ENCODE results near the gene CA11.
A peak's percentile ranks its signal among the peaks of the same experiment; 100 is the strongest.

The CA11 gene

GRCh38 chr19:48646722-48647216, 782 bp upstream of the CA11 start:
- CTCF ChIA-PET = interaction anchor here (1.0 to 3.1 kb wide), 7 partner anchors 10 to 202 kb away, joined by 3 to 40 read pairs (median 21); partner anchors contain the start of gene NTN5
- peak overlapping the region; percentile 57 for H3K4me3 ChIP-seq (ENCODE audit: low read depth, low read length)
- POLR2A ChIA-PET = no interaction called here
- no peak for DNase-seq (ENCODE audit: low read depth, low spot score)
- TF ChIP-seq, protein P1, sequence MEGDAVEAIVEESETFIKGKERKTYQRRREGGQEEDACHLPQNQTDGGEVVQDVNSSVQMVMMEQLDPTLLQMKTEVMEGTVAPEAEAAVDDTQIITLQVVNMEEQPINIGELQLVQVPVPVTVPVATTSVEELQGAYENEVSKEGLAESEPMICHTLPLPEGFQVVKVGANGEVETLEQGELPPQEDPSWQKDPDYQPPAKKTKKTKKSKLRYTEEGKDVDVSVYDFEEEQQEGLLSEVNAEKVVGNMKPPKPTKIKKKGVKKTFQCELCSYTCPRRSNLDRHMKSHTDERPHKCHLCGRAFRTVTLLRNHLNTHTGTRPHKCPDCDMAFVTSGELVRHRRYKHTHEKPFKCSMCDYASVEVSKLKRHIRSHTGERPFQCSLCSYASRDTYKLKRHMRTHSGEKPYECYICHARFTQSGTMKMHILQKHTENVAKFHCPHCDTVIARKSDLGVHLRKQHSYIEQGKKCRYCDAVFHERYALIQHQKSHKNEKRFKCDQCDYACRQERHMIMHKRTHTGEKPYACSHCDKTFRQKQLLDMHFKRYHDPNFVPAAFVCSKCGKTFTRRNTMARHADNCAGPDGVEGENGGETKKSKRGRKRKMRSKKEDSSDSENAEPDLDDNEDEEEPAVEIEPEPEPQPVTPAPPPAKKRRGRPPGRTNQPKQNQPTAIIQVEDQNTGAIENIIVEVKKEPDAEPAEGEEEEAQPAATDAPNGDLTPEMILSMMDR (IDR thresholded peaks at IDR 0.05; ENCODE audit: insufficient read depth, low read length, missing control alignments) = no peak

GRCh38 chr19:48645620-48646000, 377 bp downstream of the CA11 start:
- POLR2A ChIA-PET = interaction anchor here (0.6 kb wide), 1 partner anchor 120 kb away, joined by 3 read pairs; no protein-coding TSS in a partner anchor
- DNase-seq (ENCODE audit: low read depth, low spot score) = no peak
- peak overlapping the region; percentile 57 for H3K4me3 ChIP-seq (ENCODE audit: low read depth, low read length)
- CTCF ChIA-PET = interaction anchor here (0.7 to 3.1 kb wide), 19 partner anchors 8 to 326 kb away, joined by 3 to 40 read pairs (median 5); partner anchors contain the start of genes DBP, HSD17B14 and NTN5
- TF ChIP-seq, protein P1 (IDR thresholded peaks at IDR 0.05; ENCODE audit: insufficient read depth, low read length, missing control alignments) = no peak

GRCh38 chr19:48644839-48645619, 958 bp downstream of the CA11 start:
- POLR2A ChIA-PET = interaction anchor here (0.6 kb wide), 1 partner anchor 121 kb away, joined by 3 read pairs; no protein-coding TSS in a partner anchor
- TF ChIP-seq, protein P1 (IDR thresholded peaks at IDR 0.05; ENCODE audit: insufficient read depth, low read length, missing control alignments) = no peak
- CTCF ChIA-PET = interaction anchor here (0.7 to 3.1 kb wide), 18 partner anchors 8 to 327 kb away, joined by 3 to 40 read pairs (median 5); partner anchors contain the start of genes DBP, HSD17B14 and NTN5
- peak overlapping the region; percentile 57 for H3K4me3 ChIP-seq (ENCODE audit: low read depth, low read length)
- DNase-seq (ENCODE audit: low read depth, low spot score) = no peak

GRCh38 chr19:48644355-48644754, 1.6 kb downstream of the CA11 start:
- POLR2A ChIA-PET = no interaction called here
- no peak for DNase-seq (ENCODE audit: low read depth, low spot score)
- no peak overlapping the region for H3K4me3 ChIP-seq (ENCODE audit: low read depth, low read length)
- TF ChIP-seq, protein P1 (IDR thresholded peaks at IDR 0.05; ENCODE audit: insufficient read depth, low read length, missing control alignments) = no peak
- CTCF ChIA-PET = interaction anchor here (1.6 to 3.1 kb wide), 4 partner anchors 30 to 198 kb away, joined by 3 to 40 read pairs (median 26); partner anchors contain the start of gene NTN5

DNA sequence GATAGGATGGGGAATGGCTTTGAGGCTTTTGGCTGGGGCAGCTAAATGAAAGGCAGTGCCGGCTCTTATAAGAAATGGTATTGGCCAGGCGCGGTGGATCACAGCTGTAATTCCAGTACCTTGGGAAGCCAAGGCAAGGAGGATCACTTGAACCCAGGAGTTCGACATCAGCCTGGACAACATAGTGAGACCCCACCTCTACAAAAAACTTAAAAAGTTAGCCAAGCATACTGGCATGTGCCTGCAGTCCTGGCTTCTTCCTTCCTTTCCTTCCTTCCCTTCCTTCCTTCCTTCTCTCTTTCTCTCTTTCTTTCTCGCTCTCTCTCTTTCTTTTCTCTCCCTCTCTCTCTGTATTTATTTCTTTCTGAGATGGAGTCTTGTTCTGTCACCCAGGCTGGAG, 3.1 kb downstream of the CA11 start:
- no peak overlapping the region for H3K4me3 ChIP-seq (ENCODE audit: low read depth, low read length)
- CTCF ChIA-PET = interaction anchor here (1.3 kb wide), 1 partner anchor 200 kb away, joined by 4 read pairs; no protein-coding TSS in a partner anchor
- POLR2A ChIA-PET = no interaction called here
- TF ChIP-seq, protein P1 (IDR thresholded peaks at IDR 0.05; ENCODE audit: insufficient read depth, low read length, missing control alignments) = no peak
- DNase-seq (ENCODE audit: low read depth, low spot score) = no peak

- TF ChIP-seq, protein P1 (IDR thresholded peaks at IDR 0.05; ENCODE audit: insufficient read depth, low read length, missing control alignments) = no peak
- CTCF ChIA-PET = interaction anchor here (1.1 kb wide), 1 partner anchor 33 kb away, joined by 4 read pairs; no protein-coding TSS in a partner anchor
- POLR2A ChIA-PET = no interaction called here
- H3K4me3 ChIP-seq (ENCODE audit: low read depth, low read length) = no peak overlapping the region
- no peak for DNase-seq (ENCODE audit: low read depth, low spot score)
Measured at GRCh38 chr19:48641850-48642249, 4.1 kb downstream of the CA11 start.
